NCI-H1105 treated with DMSO at 0.1 percent for 48 hours (cell line): ENCODE measurements around the gene ERBB3.

Source experiments
- DNase-seq: peaks from one replicate; lab custom pipeline; 2025; lab: John Stamatoyannopoulos, UW

Gene ERBB3

DNA sequence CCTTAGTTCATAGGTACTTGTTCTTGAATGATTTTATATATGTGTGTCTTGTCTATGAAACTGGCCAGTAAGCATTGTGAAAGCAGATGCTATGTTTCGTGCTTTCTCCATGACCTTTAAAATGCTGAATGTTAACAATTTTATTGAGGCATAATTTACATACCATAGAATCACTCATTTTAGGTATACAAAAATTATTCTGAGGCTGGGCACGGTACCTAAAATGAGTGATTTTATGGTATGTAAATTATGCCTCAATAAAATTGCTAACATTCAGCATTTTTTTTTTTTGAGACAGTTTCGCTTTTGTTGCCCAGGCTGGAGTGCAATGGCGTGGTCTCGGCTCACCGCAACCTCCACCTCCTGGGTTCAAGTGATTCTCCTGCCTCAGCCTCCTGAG is 54.9 kb downstream of the ERBB3 start:
- DNase-seq, result no peak

DNA sequence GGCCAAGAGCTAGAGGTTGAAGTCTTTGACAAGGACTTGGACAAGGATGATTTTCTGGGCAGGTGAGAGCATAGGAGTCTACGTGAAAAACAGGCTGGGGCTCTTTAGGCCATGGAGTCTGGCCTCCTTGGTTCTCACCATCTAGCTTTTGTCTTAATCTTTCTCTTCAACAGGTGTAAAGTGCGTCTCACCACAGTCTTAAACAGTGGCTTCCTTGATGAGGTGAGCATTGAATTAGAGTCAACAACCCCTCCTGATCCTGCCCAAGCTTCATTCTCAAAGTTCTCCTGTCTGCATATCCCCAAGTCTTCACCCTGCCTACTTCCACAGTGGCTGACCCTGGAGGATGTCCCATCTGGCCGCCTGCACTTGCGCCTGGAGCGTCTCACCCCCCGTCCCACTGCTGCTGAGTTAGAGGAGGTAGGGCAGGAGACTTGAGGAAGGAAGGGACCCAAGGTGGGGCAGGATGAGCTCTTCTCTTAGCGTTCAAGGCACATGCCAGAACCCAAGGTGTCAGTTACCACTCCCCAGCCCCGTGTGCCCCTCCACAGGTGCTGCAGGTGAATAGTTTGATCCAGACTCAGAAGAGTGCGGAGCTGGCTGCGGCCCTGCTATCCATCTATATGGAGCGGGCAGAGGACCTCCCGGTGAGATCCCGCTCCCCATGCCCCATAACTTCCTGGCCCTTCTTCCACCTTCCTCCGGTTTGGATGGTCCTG is 58.0 kb downstream of the ERBB3 start:
- DNase-seq, result no peak

DNA sequence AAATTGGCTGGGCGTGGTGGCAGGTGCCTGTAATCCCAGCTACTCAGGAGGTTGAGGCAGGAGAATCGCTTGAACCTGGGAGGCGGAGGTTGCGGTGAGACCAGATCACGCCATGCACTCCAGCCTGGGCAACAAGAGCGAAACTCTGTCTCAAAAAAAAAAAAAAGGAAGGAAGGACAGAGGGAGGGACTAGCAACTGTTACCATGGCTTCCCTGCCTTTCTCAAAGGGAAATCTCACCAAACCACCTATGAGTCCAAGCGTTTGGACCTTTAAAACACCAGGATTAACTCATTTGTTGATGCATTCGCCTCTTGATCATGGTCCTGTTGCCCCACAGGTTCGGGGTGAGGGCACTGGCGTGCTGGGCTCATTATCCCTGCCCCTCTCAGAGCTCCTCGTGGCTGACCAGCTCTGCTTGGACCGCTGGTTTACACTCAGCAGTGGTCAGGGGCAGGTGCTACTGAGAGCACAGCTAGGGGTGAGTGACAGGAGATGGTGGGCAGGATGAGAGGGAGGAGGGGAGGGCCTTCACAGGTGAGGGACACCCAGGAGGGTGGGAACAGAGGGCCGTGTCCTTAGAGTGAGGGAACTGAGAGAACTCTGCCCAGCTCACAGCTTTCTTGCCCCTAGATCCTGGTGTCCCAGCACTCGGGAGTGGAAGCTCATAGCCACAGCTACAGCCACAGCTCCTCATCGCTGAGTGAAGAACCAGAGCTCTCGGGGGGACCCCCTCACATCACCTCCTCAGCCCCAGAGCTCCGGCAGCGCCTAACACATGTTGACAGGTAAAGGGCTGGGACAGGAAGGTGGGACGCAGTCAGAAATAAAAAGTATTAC is 62.2 kb downstream of the ERBB3 start:
- DNase-seq, result no peak

DNA sequence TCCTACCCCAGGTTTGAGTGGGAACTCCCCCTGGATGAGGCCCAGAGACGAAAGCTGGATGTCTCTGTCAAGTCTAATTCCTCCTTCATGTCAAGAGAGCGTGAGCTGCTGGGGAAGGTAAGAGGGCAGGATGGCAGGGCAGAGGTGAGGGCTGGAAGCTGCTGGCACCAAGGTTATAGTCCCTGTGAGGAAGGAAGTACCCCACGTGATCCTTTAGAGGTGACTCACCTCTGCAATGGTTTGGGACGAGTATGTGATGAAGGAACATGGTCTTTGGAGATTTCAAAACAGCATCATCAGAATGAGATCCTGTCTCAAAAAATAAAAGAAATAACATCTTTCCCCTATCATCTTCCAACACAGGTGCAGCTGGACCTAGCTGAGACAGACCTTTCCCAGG is 63.3 kb downstream of the ERBB3 start:
- no peak for DNase-seq

DNA sequence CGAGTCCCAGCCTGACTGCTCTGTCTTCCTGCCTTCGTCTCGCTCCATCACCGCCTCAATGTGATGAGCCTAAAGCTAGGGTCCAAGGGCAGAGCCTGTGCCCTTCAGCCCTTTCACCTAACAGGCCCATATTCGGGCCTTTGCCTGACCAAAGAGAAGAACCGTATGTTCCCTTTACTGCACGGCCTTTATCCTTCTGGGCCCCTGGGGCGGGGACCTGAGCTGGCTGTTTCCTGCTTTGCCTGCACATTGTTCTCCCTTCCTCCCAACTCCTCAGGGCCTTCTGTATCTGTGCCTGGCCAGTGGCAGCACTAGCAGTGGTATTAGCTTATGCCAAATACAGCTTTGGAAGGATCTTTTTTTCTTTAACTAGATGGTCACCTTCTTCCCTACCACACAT is 63.9 kb downstream of the ERBB3 start:
- DNase-seq, result no peak

DNA sequence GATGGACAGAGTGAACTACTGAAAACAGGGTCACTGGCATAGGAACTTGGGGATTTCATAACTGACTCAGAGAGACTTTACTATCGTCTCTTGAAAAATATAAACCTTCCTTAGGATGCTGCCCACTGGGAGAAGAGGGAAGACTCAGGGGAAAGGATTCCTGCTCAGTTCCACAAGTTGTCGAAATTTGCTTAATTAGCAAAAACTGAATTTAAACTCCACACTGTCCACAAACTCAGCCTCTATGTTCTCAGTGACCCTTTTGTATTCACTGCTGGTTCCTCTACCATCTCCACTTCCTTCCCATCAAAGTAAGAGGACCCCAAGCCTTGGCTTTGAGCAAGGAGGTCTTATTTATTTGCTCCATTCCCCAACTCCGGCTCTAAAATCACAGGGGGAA is 65.3 kb downstream of the ERBB3 start:
- no peak for DNase-seq

DNA sequence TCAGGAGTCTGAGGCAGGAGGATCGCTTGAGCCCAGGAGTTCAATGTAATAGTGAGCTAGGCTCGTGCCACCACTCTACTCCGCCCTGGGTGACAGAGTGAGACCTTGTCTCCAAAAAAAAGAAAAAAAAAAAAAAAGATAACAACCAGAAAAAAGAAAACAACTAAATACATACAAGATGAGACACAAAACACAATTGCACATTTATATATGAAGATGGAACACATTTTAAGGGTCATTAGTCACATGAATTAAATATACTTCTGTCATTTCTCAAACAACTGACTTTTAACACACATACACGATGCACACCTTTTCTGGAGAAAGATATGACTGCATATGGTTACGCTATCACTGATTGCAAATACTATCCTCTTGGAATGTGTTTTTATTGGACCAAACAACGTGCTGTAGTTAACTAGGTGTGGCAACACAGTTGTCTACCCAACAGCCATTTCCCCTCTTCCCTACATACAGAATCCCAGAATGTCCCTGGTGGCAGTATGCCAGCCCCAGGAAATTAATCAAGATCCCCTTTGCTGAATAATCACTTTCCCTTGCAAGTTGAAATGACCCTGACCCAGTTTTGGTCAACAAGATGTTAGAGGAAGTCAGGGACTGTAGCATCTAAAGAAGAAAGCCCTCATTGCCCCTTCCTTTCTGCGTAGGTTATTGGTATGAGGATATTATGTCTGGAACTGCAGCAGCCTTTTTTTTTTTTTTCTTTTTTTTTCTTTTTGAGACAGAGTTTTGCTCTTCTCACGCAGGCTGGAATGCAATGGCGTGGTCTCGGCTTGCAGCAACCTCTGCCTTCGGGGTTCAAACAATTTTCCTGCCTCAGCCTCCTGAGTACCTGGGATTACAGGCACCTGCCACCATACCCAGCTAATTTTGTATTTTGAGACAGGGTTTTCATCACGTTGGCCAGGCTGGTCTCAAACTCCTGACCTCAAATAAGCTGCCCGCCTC is 66.8 kb downstream of the ERBB3 start:
- DNase-seq, result no peak

DNA sequence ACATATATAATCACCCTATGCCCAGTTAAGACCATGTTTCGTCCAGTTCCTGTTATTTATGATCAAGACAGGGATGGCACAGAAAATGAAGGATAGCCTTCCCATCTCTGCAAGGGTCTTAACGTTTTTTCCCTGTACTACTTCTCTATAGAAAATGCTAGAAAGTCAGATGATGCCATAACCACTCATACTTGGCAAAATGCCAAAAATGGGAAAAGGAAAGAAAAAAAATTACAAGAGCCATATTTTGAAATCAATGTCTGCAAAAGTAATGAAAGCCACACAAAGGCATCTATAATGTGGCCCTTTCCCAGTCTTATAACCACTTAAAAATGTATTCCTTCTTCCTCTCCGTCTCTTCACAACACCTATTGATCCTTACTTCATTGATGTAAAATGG is 70.6 kb downstream of the ERBB3 start:
- DNase-seq, result no peak

DNA sequence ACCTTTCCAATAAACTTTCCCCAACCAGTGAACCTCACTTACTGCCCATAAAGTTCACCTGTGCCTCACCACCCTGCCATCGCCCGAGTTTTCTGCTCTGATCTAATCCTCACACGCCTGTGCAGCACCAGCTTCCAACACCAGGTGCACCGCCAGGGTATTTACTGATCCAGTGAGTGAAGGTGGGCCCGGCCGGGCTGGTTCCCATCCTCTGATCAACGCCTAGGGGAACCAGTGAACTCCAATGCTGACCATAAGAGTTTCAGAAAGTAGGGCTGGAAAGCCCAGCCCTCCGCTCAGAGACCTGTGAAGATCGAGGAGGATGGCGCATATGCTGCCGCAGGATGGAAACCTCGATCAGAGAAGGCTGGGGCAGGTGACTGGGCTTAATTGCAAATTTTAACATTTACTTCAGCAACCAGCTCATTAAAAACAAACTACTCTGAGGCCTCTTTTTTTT is 71.7 kb downstream of the ERBB3 start:
- DNase-seq, result peak; percentile 42

DNA sequence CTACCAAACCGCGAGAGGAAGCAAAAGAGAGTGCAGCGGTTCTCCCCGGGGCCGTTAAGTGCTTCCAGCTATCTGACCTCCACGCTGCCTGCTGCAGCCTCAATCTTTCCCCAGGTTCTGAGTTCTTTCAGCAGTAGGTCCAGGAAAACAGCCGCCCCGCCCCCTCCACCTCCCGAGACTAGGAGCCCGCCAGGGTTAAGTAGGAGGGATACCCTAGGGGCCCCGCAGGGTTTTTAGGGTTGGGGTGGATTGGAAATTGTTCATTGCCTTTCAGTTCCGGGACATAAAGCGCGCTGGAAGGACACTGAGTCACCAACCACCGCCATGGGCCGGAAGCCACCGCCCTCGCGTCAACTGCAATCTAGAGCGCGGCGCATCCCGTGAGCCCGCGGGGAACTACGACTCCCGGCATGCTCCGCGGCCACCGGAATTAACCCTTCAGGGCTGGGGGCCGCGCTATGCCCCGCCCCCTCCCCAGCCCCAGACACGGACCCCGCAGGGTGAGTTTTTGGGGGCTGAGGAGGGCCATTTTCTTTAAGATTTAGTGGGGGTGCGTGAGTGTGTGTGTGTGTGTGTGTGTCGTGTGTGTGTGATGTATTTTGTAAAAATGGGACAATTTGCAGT is 72.3 kb downstream of the ERBB3 start, which contains the start of gene MYL6B:
Gene MYL6B, plus strand, starts transcription at position 456 of the 624 bp plus-strand sequence. CDS start 1,332 bp downstream, outside the sequence.
- DNase-seq, result peak; percentile 78
